Central memory CD4-positive, alpha-beta T cell (primary cell): ENCODE results near the gene KRT15.

ENCODE experiments used
- DNase-seq: peaks from one replicate; pipeline ENCODE4 v3.0.0; 2022
- total RNA-seq, 3 experiments: gene quantifications; one replicate each; lab custom pipeline; 2026; lab: John Stamatoyannopoulos, UW

Gene KRT15
- total RNA-seq: 0 reads per million in 3 experiments

- no peak for DNase-seq
Observed at GRCh38 chr17:41518789-41519449, at the start of gene KRT15. TSS of gene KRT15 (minus strand) at chr17:41518890. CDS start at chr17:41518827, 63 bp downstream.

- DNase-seq: no peak
Observed at GRCh38 chr17:41567317-41567716, 48.6 kb upstream of the KRT15 start.

- no peak for DNase-seq
Observed at GRCh38 chr17:41565338-41565737, 46.6 kb upstream of the KRT15 start.

GRCh38 chr17:41563607-41564170, 45.0 kb upstream of the KRT15 start:
- DNase-seq: no peak

- no peak for DNase-seq
Observed at GRCh38 chr17:41561554-41561953, 42.9 kb upstream of the KRT15 start.

- no peak for DNase-seq
Observed at GRCh38 chr17:41559548-41559947, 40.9 kb upstream of the KRT15 start.

GRCh38 chr17:41556931-41557330, 38.2 kb upstream of the KRT15 start:
- DNase-seq: no peak

- no peak for DNase-seq
Observed at GRCh38 chr17:41556306-41556705, 37.6 kb upstream of the KRT15 start.

- no peak for DNase-seq
Observed at GRCh38 chr17:41555105-41555887, 36.6 kb upstream of the KRT15 start.

GRCh38 chr17:41553987-41554680, 35.4 kb upstream of the KRT15 start:
- DNase-seq: no peak

- DNase-seq: no peak
Observed at GRCh38 chr17:41553176-41553575, 34.5 kb upstream of the KRT15 start.

- DNase-seq: no peak
Observed at GRCh38 chr17:41552455-41552854, 33.8 kb upstream of the KRT15 start.

- no peak for DNase-seq
Observed at GRCh38 chr17:41551365-41551764, 32.7 kb upstream of the KRT15 start.

- no peak for DNase-seq
Observed at GRCh38 chr17:41549596-41550039, 30.9 kb upstream of the KRT15 start.

- peak; percentile 79 for DNase-seq
Observed at GRCh38 chr17:41548844-41549595, 30.3 kb upstream of the KRT15 start.

- DNase-seq: no peak
Observed at GRCh38 chr17:41547921-41548843, 29.5 kb upstream of the KRT15 start.

- DNase-seq: no peak
Observed at GRCh38 chr17:41547378-41547841, 28.7 kb upstream of the KRT15 start.

- DNase-seq: no peak
Observed at GRCh38 chr17:41546819-41547218, 28.1 kb upstream of the KRT15 start.

GRCh38 chr17:41545829-41546410, 27.2 kb upstream of the KRT15 start:
- no peak for DNase-seq

- DNase-seq: no peak
Observed at GRCh38 chr17:41544935-41545334, 26.2 kb upstream of the KRT15 start.

- no peak for DNase-seq
Observed at GRCh38 chr17:41544491-41544892, 25.8 kb upstream of the KRT15 start.
